T-helper 17 cell (primary cell): ENCODE measurements around the gene MTCL3. TPM values are rescaled to one million over a fixed set of nuclear protein-coding genes. Genes with fewer than 3 reads are reported as not detected.

Source experiments
- ATAC-seq: fragments of 150-1000 bp; cut with Tn5 transposase; 2 replicates; pipeline ENCODE4 v1.10.0; 2021; ENCODE audit warnings: mild to moderate bottlenecking, moderate library complexity
- DNase-seq, 3 donors: peaks; one replicate each; pipeline versions ENCODE4 v3.0.0 to v3.0.0-alpha.2; 2020 to 2021
- H3K9me3 ChIP-seq: one replicate; pipeline ENCODE4 v1.7.0; 2013; ENCODE audit warnings: low read length, mild to moderate bottlenecking; ENCODE audit not compliant: control insufficient read depth, poor library complexity, severe bottlenecking
- H3K27ac Mint-ChIP-seq: one replicate; pipeline ENCODE4 v1.8.0; 2022; ENCODE audit warnings: mild to moderate bottlenecking, moderate library complexity, mixed read lengths
- H3K27me3 Mint-ChIP-seq: one replicate; pipeline ENCODE4 v1.8.0; 2022; ENCODE audit warnings: mixed read lengths
- H3K36me3 Mint-ChIP-seq: one replicate; pipeline ENCODE4 v1.8.0; 2022; ENCODE audit warnings: low read depth, mixed read lengths
- H3K4me1 Mint-ChIP-seq: one replicate; pipeline ENCODE4 v1.8.0; 2022; ENCODE audit warnings: mild to moderate bottlenecking, mixed read lengths
- H3K4me3 Mint-ChIP-seq: one replicate; pipeline ENCODE4 v1.8.0; 2022; ENCODE audit warnings: mild to moderate bottlenecking, moderate library complexity, mixed read lengths
- total RNA-seq, 4 donors: library from RNA in 2 of 4; stranded (reverse) in 2 of 4; gene quantifications; one replicate each; pipeline ENCODE4 v1.2.3 and lab custom pipeline; 2022 to 2026

Gene MTCL3

GRCh38 chr6:127423921-127424320 is 95.2 kb downstream of the MTCL3 start:
- Mint-ChIP-seq H3K36me3 (no peaks in the 10 kb centered on the region), H3K4me1 (peaks cover 9% of the 10 kb centered on the region), H3K27me3 (peaks cover 5% of the 10 kb centered on the region), H3K27ac (peak overlapping the region; percentile 9), H3K4me3 (no peak overlapping the region)
- ATAC-seq, result no peak
- no peak for DNase-seq
- H3K9me3 ChIP-seq, result no peaks in the 10 kb centered on the region

Other genes starting within 250 kb of the MTCL3 start
- 10 to 100 TPM; 17.7 to 20.4 TPM for gene ECHDC1, start 175.7 kb downstream of the MTCL3 start, total RNA-seq
- gene KIAA0408, start 59.9 kb downstream of the MTCL3 start, total RNA-seq, result 1 to 10 TPM; 3.5 to 5.1 TPM
- not detected for gene C6orf58, start 57.8 kb upstream of the MTCL3 start, total RNA-seq